VCaP (cell line): ENCODE measurements around the gene MAP6D1.

Experiments
- H3K27ac ChIP-seq: fragments of 450-650 bp; 2 replicates; pipeline ENCODE4 v1.5.1; 2017
- TF ChIP-seq, protein P1 (sequence below): fragments of 450-650 bp; conservative IDR thresholded peaks from 2 replicates; pipeline ENCODE4 v1.5.1; 2017; ENCODE audit warnings: mild to moderate bottlenecking, moderate library complexity

Gene MAP6D1

DNA sequence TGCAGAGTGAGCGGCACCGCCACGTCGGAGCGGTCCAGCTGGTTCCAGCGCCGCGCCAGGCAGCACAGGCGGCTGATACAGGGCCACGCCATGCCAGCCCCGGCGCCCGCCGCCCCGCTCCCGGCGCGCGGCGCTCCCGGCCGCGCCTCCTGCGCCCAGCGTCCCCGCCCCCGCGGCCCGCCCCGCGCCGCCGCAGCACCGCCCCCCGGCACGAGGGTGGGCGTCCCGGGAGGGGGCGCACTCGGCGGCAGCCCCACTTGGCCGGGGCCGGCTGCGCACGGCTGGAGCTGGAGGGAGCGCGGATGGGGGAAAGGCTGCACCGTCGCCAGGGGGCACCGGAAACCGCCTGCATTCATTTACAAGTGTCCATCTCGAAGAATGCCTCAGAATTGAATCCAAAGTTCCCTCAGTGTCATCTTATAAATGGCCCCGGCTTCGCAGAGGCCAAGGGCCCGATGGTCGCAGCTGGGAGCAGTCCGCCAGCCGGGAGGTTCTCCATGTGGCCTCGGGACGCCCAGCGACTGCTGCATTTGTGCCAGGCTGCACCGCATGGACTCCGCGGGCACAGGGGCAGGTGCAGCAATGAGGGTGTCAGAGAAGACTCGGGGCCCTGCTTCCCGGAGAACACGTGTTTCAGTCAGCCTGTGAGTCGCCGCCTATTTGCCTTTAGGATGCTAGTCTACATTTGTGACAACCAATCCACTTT, at the start of gene MAP6D1:
Gene MAP6D1, minus strand, starts transcription at position 122 of the 706 bp plus-strand sequence. Its CDS starts 30 bp downstream, at position 92.
- peak within 1 kb of the TSS; percentile 66 for H3K27ac ChIP-seq
- TF ChIP-seq, protein P1, sequence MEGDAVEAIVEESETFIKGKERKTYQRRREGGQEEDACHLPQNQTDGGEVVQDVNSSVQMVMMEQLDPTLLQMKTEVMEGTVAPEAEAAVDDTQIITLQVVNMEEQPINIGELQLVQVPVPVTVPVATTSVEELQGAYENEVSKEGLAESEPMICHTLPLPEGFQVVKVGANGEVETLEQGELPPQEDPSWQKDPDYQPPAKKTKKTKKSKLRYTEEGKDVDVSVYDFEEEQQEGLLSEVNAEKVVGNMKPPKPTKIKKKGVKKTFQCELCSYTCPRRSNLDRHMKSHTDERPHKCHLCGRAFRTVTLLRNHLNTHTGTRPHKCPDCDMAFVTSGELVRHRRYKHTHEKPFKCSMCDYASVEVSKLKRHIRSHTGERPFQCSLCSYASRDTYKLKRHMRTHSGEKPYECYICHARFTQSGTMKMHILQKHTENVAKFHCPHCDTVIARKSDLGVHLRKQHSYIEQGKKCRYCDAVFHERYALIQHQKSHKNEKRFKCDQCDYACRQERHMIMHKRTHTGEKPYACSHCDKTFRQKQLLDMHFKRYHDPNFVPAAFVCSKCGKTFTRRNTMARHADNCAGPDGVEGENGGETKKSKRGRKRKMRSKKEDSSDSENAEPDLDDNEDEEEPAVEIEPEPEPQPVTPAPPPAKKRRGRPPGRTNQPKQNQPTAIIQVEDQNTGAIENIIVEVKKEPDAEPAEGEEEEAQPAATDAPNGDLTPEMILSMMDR: peak; percentile 51

DNA sequence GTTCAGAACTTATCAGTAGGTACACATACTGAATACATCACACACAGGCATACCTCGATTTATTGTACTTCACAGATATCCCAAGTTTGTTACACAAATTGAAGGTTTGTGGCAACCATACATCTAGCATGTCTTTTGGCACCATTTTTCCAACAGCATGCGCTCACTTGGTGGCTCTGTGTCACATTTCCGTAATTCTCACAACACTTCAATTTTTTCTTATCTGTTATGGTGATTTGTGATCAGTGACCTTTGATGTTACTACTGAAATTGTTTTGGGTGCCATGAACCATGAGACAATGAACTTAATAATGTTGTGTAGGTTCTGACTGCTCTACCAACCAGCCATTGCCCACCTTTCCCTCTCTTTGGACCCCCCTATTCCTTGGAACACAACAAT, 48.5 kb upstream of the MAP6D1 start:
- TF ChIP-seq, protein P1: no peak
- H3K27ac ChIP-seq: no peak overlapping the region

DNA sequence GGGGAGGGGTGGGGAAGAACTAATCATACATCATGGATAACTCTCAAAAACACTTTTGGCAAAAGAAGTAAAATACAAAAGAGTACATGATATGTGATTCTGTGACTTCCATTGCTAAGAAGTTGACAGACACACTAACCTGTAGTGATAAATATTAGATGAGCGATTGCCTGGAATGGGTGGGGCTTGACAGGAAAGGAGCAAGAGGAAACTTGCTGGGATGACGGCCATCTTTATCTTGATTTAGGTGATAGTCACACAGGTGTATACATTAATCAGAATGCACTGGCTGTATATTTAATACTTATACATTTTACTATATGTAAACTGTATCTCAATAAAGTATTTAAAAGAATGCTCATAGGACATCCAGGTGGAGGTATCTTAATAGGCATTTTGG, 46.2 kb upstream of the MAP6D1 start:
- H3K27ac ChIP-seq: no peak overlapping the region
- TF ChIP-seq, protein P1: no peak

DNA sequence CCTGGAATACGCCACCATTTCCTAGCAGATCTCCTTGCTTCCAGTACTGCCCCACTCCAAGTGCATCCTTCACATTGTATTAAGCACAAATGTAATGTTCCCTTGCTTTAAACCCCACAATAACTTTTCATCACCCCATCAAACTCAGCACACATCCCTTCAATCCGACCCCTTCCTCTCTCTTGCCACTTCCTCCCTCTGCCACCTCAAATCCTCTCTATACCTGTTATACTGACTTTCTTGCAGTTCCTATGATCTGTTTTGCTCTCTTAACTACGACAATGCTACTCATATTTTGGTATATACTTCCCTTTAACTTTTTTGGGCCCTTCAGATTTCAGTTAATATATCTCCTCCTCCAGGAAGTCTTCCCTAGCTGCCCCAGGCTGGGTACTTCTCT, 45.2 kb upstream of the MAP6D1 start:
- H3K27ac ChIP-seq: no peak overlapping the region
- TF ChIP-seq, protein P1: no peak

DNA sequence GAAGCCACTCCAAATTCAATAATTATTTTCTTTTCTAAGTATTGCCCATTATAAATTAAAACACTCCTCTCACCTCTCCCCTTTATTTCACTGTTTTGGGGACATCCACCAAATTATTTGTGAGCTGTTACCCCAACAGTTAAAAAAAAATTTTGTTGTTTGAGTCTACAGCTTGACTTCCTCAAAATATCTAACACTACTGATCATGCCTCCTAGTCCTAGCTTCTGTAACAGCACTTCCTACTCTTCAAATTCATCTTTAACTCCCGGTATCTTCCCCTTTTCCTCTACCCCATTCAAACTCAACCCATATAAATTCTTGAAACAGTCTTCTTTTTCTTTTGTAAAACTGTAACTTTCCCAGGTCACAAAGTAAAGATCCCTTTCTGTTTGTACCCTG, 43.4 kb upstream of the MAP6D1 start:
- H3K27ac ChIP-seq: no peak overlapping the region
- TF ChIP-seq, protein P1: no peak

DNA sequence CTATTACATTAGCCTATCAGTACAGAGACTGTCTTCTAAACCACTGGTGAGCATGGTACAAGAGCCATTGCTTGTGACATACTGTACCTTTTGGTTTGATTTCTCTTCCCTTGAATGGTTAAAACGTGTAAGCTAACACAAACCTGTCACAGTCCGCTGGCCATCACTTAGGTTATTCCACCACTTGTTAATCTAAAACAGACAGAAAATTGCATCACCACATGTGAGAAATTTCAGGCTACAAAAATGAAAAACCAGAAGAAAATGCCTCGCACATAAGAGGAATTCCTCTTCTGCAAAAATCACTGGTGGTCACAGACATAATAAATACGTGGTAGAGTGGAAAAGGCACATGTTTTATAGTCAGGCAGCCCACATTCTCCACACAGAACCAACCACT, 37.2 kb upstream of the MAP6D1 start:
- TF ChIP-seq, protein P1: no peak
- no peak overlapping the region for H3K27ac ChIP-seq

DNA sequence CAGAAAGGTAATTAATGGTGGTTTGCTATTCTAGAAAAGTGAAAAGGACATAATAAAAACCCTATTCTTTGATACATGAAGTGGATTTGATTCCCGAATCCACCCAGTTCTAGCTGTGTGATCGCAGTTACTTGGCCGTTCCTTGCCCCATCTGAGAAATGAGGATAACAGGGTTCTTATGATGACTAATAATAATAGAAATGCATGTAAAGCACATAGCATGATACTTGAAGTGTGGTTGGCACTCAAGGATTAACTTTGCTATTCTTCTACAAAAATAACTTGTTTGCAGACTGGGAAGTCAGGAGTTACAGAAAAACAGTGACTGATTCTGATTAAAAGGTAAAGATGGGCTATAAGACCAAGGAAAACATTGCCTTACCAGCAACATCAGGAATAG, 32.5 kb upstream of the MAP6D1 start:
- TF ChIP-seq, protein P1: no peak
- H3K27ac ChIP-seq: no peak overlapping the region
